ENCODE measurements around the gene GRAMD1A.

GRAMD1A gene

GRCh38 chr19:35056513-35057063 lies 56.5 kb downstream of the GRAMD1A start:
- DNase-seq = no peak

GRCh38 chr19:35058370-35058769 lies 58.2 kb downstream of the GRAMD1A start:
- DNase-seq = no peak

GRCh38 chr19:35059006-35059798 lies 59.1 kb downstream of the GRAMD1A start:
- DNase-seq = no peak

- no peak for DNase-seq
Observed at GRCh38 chr19:35059799-35060091, 59.6 kb downstream of the GRAMD1A start.

GRCh38 chr19:35060160-35060855 lies 60.2 kb downstream of the GRAMD1A start:
- DNase-seq = no peak

- no peak for DNase-seq
Observed at GRCh38 chr19:35061583-35062373, 61.7 kb downstream of the GRAMD1A start.

GRCh38 chr19:35062942-35063341 lies 62.8 kb downstream of the GRAMD1A start:
- no peak for DNase-seq

- DNase-seq = no peak
Observed at GRCh38 chr19:35063940-35064818, 64.1 kb downstream of the GRAMD1A start.

GRCh38 chr19:35065574-35065973 lies 65.5 kb downstream of the GRAMD1A start:
- no peak for DNase-seq

GRCh38 chr19:35066121-35066520 lies 66.0 kb downstream of the GRAMD1A start:
- DNase-seq = no peak

- DNase-seq = peak; percentile 95
Observed at GRCh38 chr19:35066691-35067563, 66.8 kb downstream of the GRAMD1A start.

GRCh38 chr19:35068941-35069634 lies 69.0 kb downstream of the GRAMD1A start:
- DNase-seq = no peak

GRCh38 chr19:35069696-35070095 lies 69.6 kb downstream of the GRAMD1A start:
- no peak for DNase-seq

GRCh38 chr19:35070471-35070870 lies 70.3 kb downstream of the GRAMD1A start:
- no peak for DNase-seq

- DNase-seq = no peak
Observed at GRCh38 chr19:35073516-35073915, 73.4 kb downstream of the GRAMD1A start.

GRCh38 chr19:35073941-35074340 lies 73.8 kb downstream of the GRAMD1A start:
- DNase-seq = no peak

GRCh38 chr19:35074426-35075201 lies 74.5 kb downstream of the GRAMD1A start:
- no peak for DNase-seq

- no peak for DNase-seq
Observed at GRCh38 chr19:35075202-35076025, 75.3 kb downstream of the GRAMD1A start.

- no peak for DNase-seq
Observed at GRCh38 chr19:35076026-35076370, 75.9 kb downstream of the GRAMD1A start.
